Jurkat, Clone E6-1 (cell line): ENCODE data around the gene CHRM2. TPM values are rescaled to one million over a fixed set of nuclear protein-coding genes. Genes with fewer than 3 reads are reported as not detected.
A peak's percentile ranks its signal among the peaks of the same experiment; 100 is the strongest.
"Not testable (repeated sequence)": the region's sequence is repeated elsewhere in the genome, so short reads cannot be mapped to it uniquely, and the experiment has no call there.

Experiments
- DNase-seq: peaks from one replicate; pipeline ENCODE4 v3.0.0-alpha.2; 2011; ENCODE audit warnings: low read depth, low spot score
- H3K4me3 ChIP-seq: 2 replicates; pipeline ENCODE4 v1.5.1; 2011; ENCODE audit warnings: mild to moderate bottlenecking, low read length, control low read depth, moderate library complexity
- polyA plus RNA-seq: library from polyadenylated mRNA; unstranded; fragments of >200 nt; gene quantifications from one replicate; pipeline ENCODE4 v1.2.1, GENCODE V29; 2012; ENCODE audit warnings: missing spikeins; ENCODE audit not compliant: insufficient read length, insufficient read depth

CHRM2 gene
- not detected for polyA plus RNA-seq

DNA sequence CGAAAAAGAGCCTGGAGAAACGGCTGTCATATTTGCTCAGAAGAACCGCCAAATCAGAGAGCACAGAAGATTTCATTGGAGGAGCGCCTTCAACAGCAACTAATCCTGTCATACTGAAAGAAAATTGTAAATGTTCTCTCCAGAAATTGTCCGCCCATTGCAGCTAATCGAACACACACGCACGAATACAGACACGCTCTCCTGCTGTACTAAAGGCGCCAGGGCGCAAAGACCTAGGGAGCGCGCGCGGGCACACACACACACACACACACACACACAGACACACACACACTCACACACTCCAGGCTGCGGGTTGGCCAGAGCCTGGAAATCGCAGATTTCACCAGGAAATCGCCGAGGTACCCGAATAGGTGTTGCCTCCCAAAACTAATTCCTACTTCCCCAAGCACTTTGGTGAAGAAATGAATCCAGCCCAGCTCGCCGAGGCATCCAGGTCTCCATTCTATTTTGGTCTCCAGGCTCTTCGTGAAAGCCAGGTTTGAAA, at the start of gene CHRM2:
CHRM2 (plus strand) TSS at position 157 of the 505 bp plus-strand sequence. CDS start 146,214 bp downstream, outside the sequence.
- no peak within 1 kb of the TSS for H3K4me3 ChIP-seq
- no peak for DNase-seq

DNA sequence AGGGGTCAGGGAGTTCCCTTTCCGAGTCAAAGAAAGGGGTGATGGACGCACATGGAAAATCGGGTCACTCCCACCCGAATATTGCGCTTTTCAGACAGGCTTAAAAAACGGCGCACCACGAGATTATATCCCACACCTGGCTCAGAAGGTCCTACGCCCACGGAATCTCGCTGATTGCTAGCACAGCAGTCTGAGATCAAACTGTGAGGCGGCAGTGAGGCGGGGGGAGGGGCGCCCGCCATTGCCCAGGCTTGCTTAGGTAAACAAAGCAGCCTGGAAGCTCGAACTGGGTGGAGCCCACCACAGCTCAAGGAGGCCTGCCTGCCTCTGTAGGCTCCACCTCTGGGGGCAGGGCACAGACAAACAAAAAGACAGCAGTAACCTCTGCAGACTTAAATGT, 37.1 kb upstream of the CHRM2 start:
- H3K4me3 ChIP-seq, DNase-seq: not testable (repeated sequence)

DNA sequence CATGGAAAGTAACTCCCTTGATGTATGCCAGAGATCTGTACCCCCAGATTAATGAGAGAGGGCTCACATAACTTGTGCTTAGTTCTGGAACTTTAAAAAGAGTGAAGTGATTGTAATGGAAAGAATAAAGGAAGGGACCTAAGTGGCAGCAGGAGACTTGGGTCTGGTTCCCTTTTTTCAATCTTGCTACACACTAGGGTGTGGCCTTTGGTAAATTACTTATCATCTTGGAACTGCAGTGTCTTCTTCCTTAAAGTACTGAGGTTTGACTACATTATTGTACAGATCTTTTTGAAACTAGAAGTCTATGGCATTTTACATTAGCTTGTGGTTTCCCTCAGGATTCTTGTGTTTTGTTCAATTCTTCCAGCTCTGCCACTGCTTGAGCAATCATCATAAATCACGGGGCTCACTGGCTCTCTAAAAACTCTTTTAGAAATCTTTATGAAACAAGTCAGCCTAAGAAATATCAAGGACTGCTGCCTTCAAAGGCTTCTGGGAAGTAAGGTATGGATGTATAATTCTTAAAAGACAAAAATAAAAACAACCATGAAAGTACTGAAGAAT, 22.5 kb upstream of the CHRM2 start:
- DNase-seq: no peak
- H3K4me3 ChIP-seq: no peak overlapping the region

DNA sequence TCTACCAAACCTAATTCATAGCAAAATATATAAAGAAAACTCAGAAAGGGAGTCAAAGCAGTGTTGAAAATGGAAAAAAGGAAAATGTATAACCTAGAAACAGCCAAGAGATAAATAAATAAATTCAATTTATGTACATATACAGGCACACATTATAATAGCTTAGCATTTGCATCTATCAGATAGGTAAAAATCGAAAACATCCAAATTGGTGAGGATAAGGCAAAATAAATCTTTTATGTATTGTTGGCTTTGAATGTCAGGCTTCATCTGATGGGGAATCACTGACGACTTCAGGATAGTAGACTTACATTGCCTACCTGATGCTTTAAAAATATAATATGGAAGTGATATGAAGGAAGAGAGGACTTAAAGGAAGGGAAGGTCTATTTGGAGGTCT, 20.6 kb upstream of the CHRM2 start:
- DNase-seq: no peak
- H3K4me3 ChIP-seq: no peak overlapping the region

DNA sequence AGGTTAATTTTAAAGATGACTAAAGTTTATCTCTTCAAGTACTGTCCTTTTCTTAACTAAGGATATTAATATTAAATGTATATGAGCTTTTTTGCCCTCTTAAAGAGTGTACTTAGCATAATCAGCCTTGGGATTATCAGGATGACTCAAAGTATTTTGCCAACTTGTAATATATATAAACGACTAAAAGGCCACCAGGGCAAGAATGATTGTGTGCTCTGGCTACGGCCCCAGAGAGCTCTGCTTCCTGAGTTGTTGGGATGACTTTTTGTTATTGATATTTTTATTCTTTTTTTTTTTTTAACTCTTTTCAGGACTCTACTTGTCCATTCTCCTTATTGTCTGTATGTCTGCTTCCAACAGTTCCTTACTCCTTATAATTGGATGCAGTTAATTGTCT, 14.8 kb upstream of the CHRM2 start:
- DNase-seq: no peak
- H3K4me3 ChIP-seq: no peak overlapping the region

DNA sequence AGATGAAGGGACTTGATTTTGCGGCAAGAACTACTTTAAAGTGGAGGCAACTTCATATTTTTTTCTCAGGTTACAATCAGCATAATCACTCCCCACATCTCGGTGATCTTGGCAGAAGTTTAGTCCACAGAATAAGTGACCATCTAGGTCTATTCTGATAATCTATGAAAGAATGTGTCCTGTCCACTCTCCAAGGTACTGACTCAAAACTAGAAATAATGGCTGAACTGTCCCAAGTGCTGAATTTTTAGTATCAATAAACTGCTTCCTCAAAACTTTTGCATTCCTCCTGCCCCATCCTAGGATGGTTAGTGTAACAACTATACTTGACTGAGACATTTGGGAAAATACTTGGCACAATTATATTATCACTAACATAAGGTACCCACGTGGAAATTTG, 10.9 kb upstream of the CHRM2 start:
- DNase-seq: no peak

DNA sequence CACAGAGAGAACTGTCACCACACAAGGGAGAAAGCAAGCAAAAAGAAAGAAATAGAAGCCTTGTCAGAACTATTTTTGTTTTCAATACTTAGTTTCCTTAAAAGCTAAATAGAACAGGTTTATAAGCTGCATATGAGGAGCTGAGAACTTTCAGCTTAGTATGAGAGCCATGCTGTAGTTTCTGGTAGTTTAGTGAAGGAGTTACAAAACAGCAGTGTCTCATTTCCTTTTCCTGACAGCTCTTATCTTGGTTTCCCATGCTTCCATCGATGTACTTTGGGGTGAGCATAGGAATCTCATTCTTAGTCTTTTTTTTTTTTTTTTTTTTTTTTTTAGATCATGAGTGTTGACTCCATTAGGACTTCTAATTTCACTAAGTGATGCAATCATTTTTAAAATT, 8.6 kb upstream of the CHRM2 start:
- no peak for DNase-seq
- H3K4me3 ChIP-seq: no peak overlapping the region

More for the DNA sequence above, 10.9 kb upstream of the CHRM2 start:
- no peak overlapping the region for H3K4me3 ChIP-seq

DNA sequence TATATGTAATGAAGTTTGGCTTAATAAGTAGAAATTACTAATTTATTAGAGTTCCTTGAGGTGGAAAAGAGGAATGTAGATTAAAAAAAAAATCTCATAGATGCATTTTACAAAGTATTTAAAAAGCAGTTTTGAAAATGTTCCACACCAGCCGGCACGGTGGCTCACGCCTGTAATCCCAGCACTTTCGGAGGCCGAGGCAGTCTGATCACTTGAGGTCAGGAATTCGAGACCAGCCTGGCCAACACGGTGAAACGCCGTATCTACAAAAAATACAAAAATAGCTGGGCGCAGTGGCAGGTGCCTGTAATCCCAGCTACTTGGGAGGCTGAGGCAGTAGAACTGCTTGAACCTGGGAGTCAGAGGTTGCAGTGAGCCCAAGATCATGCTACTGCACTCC, 3.2 kb upstream of the CHRM2 start:
- no peak for DNase-seq
- H3K4me3 ChIP-seq: no peak overlapping the region

DNA sequence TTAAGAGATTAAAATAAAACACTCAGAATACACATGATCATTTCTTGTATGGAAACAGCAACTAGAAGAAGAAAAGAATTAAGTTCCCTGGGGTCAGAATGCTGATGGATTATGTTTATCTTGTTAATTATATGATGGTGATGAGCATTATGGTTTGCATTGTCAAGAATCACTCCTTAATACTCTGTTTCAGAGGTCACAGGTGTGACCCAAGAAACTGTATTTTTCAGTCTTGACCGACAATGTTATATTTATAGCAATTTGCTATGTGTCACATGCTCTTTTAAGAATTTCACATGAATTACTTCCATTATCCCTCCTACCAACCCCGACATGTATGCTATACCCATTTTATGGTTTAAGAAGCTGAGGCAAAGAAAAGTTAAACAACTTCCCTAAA, 2.7 kb upstream of the CHRM2 start:
- H3K4me3 ChIP-seq: no peak overlapping the region
- no peak for DNase-seq

DNA sequence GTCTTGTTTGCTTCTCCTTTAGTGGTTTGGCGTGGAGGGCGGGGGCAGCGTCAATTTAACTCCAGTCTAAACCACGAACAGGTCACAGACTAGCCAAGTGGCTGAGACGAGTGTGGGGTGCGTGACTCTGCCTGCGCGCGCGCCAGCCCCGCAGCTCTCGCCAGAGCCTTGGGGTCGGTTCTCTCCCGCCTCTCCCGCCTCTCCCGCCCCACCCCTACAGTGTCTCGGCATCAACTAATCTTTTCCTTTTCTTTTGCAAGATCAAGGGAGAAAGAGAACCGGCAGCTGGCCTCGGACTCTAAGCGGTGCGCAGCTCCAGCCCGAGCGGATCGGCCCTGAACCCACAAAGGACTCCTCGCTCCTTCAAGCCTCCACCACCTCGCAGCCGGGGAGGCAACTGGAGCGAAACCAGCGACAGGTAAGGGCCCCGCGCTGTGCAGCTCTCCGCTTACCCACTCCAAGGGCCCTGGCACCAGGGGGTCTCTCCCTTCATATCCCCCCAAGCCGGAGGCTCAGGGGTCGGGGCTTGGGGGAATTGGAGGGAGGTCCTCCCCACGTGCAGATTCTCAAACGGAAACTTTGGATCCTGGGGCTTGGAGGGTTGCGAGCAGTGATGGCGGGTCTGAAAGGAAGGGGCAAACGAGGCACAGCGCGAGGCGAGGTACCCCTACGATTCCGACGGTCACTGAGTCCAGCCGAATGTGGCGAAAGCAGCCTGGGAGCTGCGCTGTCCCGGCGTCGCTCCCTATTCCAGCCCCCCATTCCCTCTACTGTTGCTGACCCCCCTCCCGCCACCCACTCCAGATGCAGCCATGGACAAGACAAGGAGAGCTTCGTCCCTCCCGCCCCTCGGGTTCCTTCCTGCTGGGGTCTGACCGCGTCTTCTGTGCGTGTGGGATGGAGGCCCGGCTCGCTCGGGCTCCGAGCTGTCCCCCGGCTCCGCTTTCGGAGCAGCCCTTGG, 829 bp downstream of the CHRM2 start:
- H3K4me3 ChIP-seq: no peak overlapping the region
- no peak for DNase-seq

DNA sequence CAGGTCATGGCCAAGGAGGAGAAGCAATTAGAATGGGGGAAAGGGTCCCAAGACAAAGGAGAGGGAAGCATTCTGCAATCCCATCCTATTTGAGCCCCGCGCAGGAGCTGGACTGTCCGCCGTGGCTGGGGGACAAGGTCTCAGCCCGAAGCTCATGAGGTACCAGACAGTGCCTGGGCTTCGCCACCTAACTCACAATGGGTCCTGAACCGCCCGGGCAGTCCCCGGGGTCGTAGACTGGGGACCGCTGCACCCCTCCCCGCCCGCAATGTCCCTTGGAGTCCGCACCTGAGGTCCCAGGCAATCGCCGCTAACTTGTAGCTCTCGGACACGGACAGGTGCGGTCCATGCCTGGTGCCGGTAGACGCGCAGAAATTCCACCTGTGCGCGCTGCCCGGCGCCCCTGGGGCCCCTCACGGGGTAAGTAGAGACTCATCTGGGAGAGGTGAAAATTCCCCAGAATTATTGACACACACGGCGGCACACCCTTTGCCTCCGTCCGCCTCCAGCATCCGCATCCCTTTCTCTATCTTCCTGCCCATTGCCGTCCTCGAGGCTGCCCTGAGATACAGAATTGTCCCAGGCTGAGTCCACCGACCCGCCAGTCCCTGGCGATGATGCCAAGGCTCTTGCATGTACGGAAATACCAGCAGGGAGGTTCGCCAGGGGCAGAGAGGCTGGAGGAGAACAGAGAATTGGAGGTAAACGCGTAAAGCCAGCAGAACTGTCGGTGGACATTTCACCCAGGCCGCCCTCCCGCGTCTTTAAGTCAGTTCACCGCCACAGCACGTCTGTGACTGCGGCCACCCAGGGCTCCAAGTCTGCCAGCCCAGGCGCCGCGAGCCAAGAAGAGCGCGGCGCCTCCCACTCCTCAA, 1.8 kb downstream of the CHRM2 start:
- H3K4me3 ChIP-seq: no peak overlapping the region
- DNase-seq: no peak

DNA sequence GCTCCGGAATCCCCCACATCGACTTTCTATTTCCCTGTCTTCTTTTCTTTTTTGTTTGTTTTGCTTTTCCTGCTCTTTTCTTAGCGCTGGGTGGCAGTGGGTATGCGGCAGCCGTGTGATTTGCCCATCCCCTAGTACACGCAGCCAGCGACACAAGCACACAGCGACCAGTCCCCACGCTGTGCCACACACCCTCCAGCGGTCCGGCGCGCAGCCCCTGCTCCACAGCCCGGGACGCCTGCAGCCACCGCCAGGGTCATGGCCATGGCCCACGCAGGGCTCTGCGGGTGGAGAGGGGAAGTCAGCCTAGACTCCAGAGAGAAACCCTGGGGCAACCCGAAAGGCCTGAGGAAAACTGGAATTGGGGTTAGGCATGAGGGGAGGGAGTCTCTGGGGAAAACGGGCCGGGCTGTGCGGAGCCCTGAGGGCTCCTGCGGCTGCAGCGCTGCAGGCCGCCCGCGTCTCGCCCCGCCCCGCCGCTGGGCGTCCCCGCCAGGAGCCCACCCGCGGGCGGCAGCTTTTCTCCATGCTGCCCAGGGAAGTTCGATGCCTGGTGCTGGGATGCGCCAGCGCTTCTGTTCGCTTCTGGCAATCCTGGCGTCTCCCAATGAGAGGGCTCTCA, 2.5 kb downstream of the CHRM2 start:
- H3K4me3 ChIP-seq: no peak overlapping the region
- DNase-seq: no peak

DNA sequence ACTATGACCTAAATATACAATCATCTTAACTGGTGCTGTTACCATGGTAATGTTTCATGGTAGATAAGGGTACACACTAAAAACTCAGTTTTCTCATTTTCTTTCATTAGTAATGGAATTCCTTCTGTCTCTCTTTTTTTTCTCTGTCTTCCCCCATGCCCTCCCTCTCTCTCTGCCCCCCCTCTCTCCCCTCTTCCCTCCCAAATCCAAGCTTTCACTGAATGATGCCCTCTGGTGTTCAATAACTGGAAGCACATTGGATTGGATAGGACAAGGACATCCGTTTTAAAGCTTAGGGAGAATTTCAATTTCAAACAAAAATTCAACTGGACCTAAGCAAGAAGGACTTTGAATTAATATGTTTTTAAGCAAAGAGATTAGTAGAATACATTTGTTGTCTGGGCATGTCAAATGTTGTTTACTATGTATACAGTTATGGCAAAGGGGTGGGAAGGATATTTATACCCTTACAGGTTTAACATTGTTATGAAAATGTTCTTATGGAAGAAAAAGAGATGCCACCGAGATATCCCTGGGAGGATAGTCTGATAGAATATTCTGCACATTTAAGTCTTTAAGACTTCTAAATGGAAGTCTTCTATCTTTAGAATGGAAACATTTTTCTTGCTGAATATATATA, 6.1 kb downstream of the CHRM2 start:
- no peak overlapping the region for H3K4me3 ChIP-seq
- peak; percentile 6 for DNase-seq

DNA sequence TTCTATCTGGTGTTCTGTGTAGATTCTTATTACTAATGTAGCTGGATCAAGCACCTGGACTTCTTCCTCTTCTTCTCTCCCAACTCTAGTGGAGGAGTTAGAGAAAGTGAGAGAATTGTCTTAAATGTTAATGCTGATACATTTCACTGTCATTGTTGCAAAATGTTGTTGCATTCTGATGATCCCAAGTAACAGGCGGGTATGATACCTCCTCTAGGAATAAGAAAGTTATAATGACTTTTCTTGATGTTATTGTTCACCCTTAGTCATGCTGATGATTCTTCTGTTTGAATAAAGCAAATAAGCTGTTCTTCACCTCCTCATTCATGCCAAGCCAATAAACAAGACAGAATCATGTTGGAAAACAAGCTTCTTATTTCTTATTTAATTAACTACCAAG, 9.1 kb downstream of the CHRM2 start:
- no peak for DNase-seq
- no peak overlapping the region for H3K4me3 ChIP-seq

DNA sequence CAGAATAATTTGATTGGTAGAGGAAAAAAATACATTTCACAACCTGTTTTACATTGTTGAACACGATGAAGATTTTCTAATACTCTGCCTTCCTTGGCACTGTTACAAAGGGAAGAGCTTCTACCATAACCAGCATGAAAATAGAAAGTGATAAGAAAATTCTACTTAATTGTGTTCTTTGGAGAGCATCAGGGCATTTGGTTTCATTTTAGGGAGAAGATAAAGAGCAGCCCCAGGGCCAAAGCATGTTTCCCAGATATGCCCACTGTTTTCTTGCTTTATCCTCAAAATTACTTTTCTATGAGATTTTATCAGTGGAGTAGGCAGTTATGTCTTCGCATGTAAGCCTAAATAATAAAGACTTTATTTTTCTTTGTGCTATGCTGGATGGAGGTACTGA, 9.5 kb downstream of the CHRM2 start:
- no peak for DNase-seq
- no peak overlapping the region for H3K4me3 ChIP-seq

DNA sequence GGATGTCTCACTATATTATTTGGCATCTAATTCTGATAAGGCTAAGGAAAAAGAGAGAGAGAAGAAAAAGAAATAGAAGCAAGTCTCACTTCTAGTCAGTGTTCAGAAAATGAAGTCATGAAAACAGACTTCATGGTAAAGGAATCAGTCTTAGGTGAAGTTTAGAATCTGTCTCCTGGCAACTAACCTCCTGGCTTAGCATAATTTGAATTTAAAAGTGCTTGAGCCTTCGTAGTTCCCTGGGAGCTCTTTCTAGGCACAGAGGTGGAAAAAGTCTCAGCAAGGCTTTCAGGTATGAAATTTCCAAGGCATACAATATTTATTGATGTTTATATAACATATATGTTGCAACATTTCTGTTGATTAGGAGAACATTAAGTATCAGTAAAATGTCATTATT, 10.4 kb downstream of the CHRM2 start:
- no peak overlapping the region for H3K4me3 ChIP-seq
- no peak for DNase-seq

DNA sequence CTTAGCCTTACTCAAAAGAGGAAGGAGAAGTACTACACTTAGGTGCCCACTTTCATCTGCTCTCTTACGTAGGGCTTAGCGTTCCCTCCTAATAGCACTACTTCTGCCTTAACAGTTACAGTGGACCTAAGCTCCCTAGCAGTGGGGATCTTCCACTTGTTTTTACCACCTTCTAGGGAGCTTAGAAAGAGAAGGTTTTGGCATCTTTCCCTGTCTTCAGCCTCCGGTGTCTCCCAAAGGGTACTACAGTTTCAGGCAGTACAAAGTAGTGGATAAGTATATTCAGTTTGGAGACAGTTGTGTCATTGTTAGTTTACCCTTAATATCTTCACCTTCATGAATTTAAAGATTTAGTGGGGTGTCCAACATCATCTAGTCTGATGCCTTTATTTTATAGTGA, 14.6 kb downstream of the CHRM2 start:
- DNase-seq: no peak
- no peak overlapping the region for H3K4me3 ChIP-seq

DNA sequence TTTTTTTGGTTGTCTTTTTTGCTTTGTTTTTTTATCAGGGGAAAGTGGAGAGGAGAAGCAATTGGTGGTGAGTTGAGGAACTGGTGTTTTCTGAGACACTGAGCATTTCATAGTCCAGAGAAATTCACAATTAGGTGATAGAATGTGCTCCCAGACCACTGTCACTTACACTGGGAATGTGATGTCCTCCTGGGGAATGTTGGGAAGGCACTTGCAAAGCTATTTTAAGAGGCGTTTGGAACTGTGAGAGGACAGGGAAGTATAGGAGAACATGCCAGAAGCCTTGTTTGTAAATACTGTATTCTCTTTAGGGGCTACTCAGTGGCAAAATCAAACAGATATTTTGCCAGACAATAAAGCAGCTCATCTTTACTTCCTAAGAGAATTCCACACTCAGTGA, 16.0 kb downstream of the CHRM2 start:
- H3K4me3 ChIP-seq: no peak overlapping the region
- no peak for DNase-seq

DNA sequence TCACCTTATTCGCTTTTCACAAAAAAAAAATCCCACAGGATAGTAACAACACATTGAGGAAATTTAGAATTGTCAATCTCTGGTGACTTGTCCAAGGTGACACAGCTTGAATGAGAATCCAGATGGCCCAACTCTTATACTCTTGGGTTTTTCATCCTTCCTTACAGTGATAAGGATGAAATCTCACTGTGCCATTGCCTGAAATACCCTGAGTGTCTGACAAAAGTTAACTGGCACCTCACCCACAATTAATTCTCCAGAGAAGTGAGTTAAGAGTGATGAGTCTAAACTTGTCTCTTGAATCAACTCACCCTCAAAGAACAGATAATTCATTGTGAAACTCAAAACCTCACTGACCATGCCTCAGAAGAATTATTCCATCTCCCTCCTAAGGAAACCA, 18.9 kb downstream of the CHRM2 start:
- DNase-seq: no peak
- no peak overlapping the region for H3K4me3 ChIP-seq
